Subcutaneous adipose tissue (tissue), 4 donors: ENCODE data around the gene ANKRD10. TPM values are rescaled to one million over a fixed set of nuclear protein-coding genes. Genes with fewer than 3 reads are reported as not detected.

Experiments used
- CTCF ChIP-seq: fragments of 450-650 bp; IDR thresholded peaks from one replicate; pipeline ENCODE4 v1.5.1; 2016; ENCODE audit warnings: low read depth, mild to moderate bottlenecking, control low read depth, antibody characterized with exemption, moderate library complexity
- total RNA-seq, 4 donors: library from RNA; depleted of rRNA; stranded (reverse); fragments of >200 nt; gene quantifications; one replicate each; pipeline ENCODE4 v1.1.0, GENCODE V29; 2016

ANKRD10 gene
- total RNA-seq, 4 donors from 2014 or later, result 118 to 170 (median 135) TPM

- TF ChIP-seq CTCF, result no peak
These were observed 971 bp upstream of the ANKRD10 start for GRCh38 chr13:110915874-110916206.

- no peak for TF ChIP-seq CTCF
These were observed 375 bp downstream of the ANKRD10 start for GRCh38 chr13:110914331-110915056.

- TF ChIP-seq CTCF, result no peak
These were observed 863 bp downstream of the ANKRD10 start for GRCh38 chr13:110914081-110914330.

- TF ChIP-seq CTCF, result no peak
These were observed 1.4 kb downstream of the ANKRD10 start for GRCh38 chr13:110913322-110914080.

GRCh38 chr13:110912651-110913051, 2.2 kb downstream of the ANKRD10 start:
- TF ChIP-seq CTCF, result no peak

- TF ChIP-seq CTCF, result no peak
These were observed 3.0 kb downstream of the ANKRD10 start for GRCh38 chr13:110911880-110912279.

- TF ChIP-seq CTCF, result no peak
These were observed 4.6 kb downstream of the ANKRD10 start for GRCh38 chr13:110910013-110910890.
